GM12801 (cell line): ENCODE measurements around the gene ASPRV1.

Experiments used
- TF ChIP-seq, protein P1 (sequence below): IDR thresholded peaks from one replicate; pipeline ENCODE4 v1.5.1; 2011; ENCODE audit warnings: control low read depth; ENCODE audit not compliant: insufficient read length; ENCODE audit errors: extremely low read depth

ASPRV1 gene

GRCh38 chr2:69961496-69961895 is at the start of gene ASPRV1:
TSS of gene ASPRV1 (minus strand) at chr2:69961631. CDS start at chr2:69961436, 195 bp downstream.
- TF ChIP-seq, protein P1, sequence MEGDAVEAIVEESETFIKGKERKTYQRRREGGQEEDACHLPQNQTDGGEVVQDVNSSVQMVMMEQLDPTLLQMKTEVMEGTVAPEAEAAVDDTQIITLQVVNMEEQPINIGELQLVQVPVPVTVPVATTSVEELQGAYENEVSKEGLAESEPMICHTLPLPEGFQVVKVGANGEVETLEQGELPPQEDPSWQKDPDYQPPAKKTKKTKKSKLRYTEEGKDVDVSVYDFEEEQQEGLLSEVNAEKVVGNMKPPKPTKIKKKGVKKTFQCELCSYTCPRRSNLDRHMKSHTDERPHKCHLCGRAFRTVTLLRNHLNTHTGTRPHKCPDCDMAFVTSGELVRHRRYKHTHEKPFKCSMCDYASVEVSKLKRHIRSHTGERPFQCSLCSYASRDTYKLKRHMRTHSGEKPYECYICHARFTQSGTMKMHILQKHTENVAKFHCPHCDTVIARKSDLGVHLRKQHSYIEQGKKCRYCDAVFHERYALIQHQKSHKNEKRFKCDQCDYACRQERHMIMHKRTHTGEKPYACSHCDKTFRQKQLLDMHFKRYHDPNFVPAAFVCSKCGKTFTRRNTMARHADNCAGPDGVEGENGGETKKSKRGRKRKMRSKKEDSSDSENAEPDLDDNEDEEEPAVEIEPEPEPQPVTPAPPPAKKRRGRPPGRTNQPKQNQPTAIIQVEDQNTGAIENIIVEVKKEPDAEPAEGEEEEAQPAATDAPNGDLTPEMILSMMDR = no peak

- TF ChIP-seq, protein P1 = no peak
These were observed 49.2 kb upstream of the ASPRV1 start for GRCh38 chr2:70010576-70011111.

GRCh38 chr2:70009762-70010575 is 48.5 kb upstream of the ASPRV1 start:
- TF ChIP-seq, protein P1 = no peak

DNA sequence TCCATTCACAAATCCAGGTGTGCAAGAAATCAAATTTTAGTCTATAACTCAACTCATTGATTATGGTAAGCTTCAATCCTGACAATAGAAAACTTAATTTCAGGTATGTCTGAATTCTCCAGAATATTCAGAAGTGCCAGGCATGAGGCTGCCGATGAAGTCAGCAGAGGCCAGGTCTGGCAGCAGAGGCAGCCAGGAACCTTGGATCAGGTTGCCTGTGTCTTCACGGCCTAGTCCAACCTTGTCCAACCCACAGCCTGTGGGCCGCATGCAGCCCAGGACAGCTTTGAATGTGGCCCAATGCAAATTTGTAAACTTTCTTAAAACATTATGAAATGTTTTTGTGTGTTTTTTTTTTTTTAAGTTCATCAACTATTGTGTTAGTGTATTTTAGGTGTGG is 46.9 kb upstream of the ASPRV1 start:
- TF ChIP-seq, protein P1 = no peak

DNA sequence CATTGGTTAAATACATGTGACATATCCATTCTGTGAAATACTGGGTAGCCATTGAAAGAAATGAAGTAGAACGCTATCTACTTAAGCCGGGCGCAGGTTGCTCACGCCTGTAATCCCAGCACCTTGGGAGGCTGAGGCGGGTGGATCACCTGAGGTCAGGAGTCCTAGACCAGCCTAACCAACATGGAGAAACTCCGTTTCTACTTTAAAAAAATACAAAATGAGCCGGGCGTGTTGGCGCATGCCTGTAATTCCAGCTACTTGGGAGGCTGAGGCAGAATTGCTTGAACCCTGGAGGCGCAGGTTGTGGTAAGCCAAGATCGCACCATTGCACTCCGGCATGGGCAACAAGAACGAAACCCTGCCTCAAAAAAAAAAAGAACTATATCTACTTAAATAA is 45.7 kb upstream of the ASPRV1 start:
- TF ChIP-seq, protein P1 = no peak

- TF ChIP-seq, protein P1 = no peak
These were observed 45.0 kb upstream of the ASPRV1 start for GRCh38 chr2:70006447-70006784.

DNA sequence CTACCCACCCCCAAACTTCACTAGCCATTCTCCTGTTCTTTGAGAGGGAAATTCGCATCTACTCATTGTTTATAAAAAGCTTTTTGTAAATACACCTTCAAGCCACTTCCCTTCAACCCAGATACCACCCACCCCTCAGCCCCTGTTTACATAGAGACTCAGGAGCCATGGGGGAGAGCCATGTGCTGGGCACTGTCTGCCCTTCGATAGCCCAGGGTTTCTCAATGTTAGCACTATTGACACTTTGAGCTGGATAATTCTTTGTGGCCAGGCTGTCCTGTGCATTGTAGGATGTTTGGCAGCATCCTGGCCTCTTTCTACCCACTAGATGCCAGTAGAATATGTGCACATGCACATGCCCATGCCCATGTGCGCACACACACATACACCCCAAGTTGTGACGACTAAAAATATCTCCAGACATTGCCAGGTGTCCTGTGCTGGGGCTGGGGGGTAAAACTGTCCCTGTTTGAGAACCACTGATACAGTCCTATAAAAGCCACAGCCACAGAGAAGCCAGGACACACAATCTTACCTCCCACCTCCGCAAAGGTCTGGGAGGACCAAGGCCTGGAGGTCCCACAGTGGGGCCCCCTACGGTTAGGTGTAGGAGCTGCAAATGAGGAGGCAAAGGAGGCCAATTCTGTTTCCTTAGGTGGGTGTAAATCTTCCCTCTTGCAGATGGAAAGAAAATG is 44.5 kb upstream of the ASPRV1 start:
- TF ChIP-seq, protein P1 = no peak
